Measurements from ENCODE around the gene A4GNT. TPM values are rescaled to one million over a fixed set of nuclear protein-coding genes. Genes with fewer than 3 reads are reported as not detected.
A peak's percentile ranks its signal among the peaks of the same experiment; 100 is the strongest.
"Not testable (repeated sequence)": the region's sequence is repeated elsewhere in the genome, so short reads cannot be mapped to it uniquely, and the experiment has no call there.

A4GNT gene
- total and polyA plus RNA-seq, 11 donors = not detected

DNA sequence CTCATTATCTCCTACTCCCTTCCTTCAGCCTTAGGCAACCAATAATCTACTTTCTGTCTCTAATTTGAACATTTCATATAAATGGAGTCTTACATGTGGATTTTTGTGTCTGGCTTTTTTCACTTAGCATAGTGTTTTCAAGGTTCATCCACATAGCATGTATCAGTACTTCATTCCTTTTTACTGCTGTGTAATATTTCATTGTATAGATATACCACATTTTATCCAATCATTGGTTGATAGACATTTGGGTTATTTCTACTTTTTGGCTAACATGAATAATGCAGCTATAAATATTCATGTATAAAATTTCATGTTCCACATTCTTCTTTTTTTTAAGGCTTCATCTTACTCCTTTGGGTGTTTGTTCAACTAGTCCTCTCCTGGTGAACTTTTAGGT lies 22.3 kb upstream of the A4GNT start:
- Histone ChIP-seq H3K27me3 (no peaks in the 10 kb centered on the region), H3K9me3 (peaks cover 0 to 14% (median 0%) of the 10 kb centered on the region in 12 donors), H3K4me1 (no peaks in the 10 kb centered on the region), H3K27ac (no peak overlapping the region), H3K4me3 (no peak overlapping the region), H3K36me3 (no peaks in the 10 kb centered on the region)
- ATAC-seq (no peak), DNase-seq (no peak)
- intact Hi-C loops (cut with DNase I) = no loop called here
- TF ChIP-seq, protein P1, sequence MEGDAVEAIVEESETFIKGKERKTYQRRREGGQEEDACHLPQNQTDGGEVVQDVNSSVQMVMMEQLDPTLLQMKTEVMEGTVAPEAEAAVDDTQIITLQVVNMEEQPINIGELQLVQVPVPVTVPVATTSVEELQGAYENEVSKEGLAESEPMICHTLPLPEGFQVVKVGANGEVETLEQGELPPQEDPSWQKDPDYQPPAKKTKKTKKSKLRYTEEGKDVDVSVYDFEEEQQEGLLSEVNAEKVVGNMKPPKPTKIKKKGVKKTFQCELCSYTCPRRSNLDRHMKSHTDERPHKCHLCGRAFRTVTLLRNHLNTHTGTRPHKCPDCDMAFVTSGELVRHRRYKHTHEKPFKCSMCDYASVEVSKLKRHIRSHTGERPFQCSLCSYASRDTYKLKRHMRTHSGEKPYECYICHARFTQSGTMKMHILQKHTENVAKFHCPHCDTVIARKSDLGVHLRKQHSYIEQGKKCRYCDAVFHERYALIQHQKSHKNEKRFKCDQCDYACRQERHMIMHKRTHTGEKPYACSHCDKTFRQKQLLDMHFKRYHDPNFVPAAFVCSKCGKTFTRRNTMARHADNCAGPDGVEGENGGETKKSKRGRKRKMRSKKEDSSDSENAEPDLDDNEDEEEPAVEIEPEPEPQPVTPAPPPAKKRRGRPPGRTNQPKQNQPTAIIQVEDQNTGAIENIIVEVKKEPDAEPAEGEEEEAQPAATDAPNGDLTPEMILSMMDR (IDR thresholded peaks at IDR 0.05) = no peak
- no peak for TF ChIP-seq POLR2A (IDR thresholded peaks at IDR 0.05)

DNA sequence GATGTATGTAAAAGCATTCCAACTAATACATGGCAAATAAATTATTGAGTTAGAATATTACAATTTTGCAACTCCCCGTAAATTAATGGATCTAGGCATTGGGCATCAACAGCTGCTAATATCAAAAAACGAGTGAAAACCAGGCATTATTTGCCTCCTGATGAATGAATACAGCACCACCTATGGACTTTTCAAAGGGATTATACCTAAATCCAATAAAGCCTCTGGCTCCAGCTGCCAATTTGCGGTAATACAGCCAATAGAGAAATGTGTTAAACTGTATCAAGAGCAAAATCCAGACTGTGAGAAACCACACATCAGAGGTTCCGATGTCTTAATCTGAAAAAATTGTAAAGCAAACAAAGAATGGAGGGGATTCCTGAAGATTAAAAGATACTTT lies 16.3 kb upstream of the A4GNT start:
- no peak overlapping the region for H3K4me3 ChIP-seq
- intact Hi-C loops (cut with DNase I) = no loop called here
- 72 to 75% (median 74%) methylated on average over 4 of the region's 4 CpGs for WGBS, 4 donors
- H3K27me3 ChIP-seq = no peaks in the 10 kb centered on the region
- no peak for DNase-seq
- no peak for TF ChIP-seq POLR2A (IDR thresholded peaks at IDR 0.05)
- TF ChIP-seq, protein P1 (IDR thresholded peaks at IDR 0.05) = no peak
- no peak for ATAC-seq
- H3K9me3 ChIP-seq = peaks cover 0 to 10% (median 4%) of the 10 kb centered on the region in 12 donors
- no peaks in the 10 kb centered on the region for H3K36me3 ChIP-seq
- H3K4me1 ChIP-seq = no peaks in the 10 kb centered on the region
- no peak overlapping the region for H3K27ac ChIP-seq

DNA sequence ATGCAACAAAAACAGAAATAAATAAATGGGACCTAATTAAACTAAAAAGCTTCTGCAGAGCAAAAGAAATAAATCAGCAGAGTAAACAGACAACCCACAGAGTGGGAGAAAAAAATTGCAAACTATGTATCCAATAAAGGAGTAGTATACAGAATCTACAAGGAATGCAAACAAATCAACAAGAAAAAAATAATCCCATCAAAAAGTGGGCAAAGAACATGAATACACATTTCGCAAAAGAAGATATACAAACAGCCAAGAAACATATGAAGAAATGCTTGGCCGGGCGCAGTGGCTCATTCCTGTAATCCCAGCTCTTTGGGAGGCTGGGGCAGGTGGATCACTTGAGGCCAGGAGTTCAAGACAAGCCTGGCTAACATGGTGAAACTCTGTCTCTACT lies 10.0 kb upstream of the A4GNT start:
- ATAC-seq; H3K27me3 ChIP-seq; H3K36me3 ChIP-seq; intact Hi-C loops (cut with DNase I); DNase-seq; H3K27ac ChIP-seq; H3K4me3 ChIP-seq: not testable (repeated sequence)
- H3K4me1 ChIP-seq = peaks cover 0 to 17% (median 0%) of the 10 kb centered on the region in 12 donors
- 92 to 97% (median 95%) methylated on average over 3 of the region's 3 CpGs for WGBS, 4 donors
- H3K9me3 ChIP-seq = peaks cover 0 to 13% (median 2%) of the 10 kb centered on the region in 12 donors

DNA sequence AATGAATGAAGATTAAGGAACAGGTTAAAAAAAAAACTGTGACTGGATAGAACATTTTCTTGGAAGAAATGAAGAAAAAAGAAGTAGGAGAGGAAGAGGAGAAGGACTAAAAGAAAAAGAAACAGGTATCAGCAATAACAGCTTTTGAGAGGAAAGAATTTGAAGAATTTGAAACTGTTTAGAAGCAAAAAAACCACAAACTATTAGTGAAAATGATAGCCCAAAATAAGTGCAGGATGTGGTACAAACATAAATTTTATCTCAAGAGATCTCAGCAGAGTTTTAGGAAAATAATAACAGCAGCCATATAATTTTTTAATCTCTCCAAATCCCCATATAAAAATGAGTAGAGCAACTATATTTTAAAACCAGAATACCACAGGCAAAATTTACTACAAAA lies 8.8 kb upstream of the A4GNT start:
- Histone ChIP-seq H3K36me3 (no peaks in the 10 kb centered on the region), H3K27me3 (no peaks in the 10 kb centered on the region), H3K9me3 (peaks cover 0 to 13% (median 2%) of the 10 kb centered on the region in 12 donors), H3K4me3 (no peak overlapping the region), H3K4me1 (peaks cover 0 to 26% (median 0%) of the 10 kb centered on the region in 12 donors), H3K27ac (no peak overlapping the region)
- intact Hi-C loops (cut with DNase I) = no loop called here
- DNase-seq (no peak), ATAC-seq (no peak)
- TF ChIP-seq POLR2A (IDR thresholded peaks at IDR 0.05) = no peak
- TF ChIP-seq, protein P1 (IDR thresholded peaks at IDR 0.05) = no peak

DNA sequence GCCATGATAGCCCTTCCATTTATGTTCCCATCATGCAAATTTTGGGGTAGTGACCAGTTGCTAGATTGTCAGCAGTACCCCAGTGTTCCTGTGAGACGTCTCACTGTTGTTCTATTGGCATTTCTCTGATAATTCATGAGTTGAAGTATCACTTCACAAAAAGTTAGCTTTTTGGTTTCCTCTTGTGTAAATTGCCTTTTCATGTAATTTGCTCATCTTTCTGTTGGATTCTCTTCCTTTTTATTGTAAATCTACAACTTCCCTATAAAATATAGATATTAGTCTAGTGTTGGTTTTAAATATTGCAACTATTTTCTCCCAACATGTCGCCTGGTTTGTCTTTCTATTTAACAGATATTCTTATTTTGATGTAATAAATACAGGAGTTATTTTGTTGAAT lies 7.5 kb upstream of the A4GNT start:
- TF ChIP-seq POLR2A (IDR thresholded peaks at IDR 0.05) = no peak
- TF ChIP-seq, protein P1 (IDR thresholded peaks at IDR 0.05) = no peak
- DNase-seq (no peak), ATAC-seq (no peak)
- Histone ChIP-seq H3K4me3 (no peak overlapping the region), H3K36me3 (no peaks in the 10 kb centered on the region), H3K27me3 (no peaks in the 10 kb centered on the region), H3K27ac (peak overlapping the region in 1 of 12 donors; percentile 61), H3K9me3 (peaks cover 0 to 13% (median 2%) of the 10 kb centered on the region in 12 donors), H3K4me1 (peaks cover 0 to 33% (median 0%) of the 10 kb centered on the region in 12 donors)
- WGBS, 4 donors = 34 to 78% (median 38%) methylated on average over 2 of the region's 2 CpGs
- intact Hi-C loops (cut with DNase I) = no loop called here
